GM18951 (cell line): ENCODE data around the gene PLOD1.
"Not testable (repeated sequence)": the region's sequence is repeated elsewhere in the genome, so short reads cannot be mapped to it uniquely, and the experiment has no call there.

Experiments
- POLR2A ChIP-seq: IDR thresholded peaks from 4 replicates; pipeline ENCODE4 v1.6.1; 2011; ENCODE audit warnings: mild to moderate bottlenecking; ENCODE audit not compliant: insufficient read length, insufficient read depth; ENCODE audit errors: extremely low read depth
- in situ Hi-C: fragments of 300-500 bp; cut with MboI; formaldehyde crosslinking; loops from one replicate; pipeline ENCODE4 v1.12.0; 2022; ENCODE audit warnings: low sequenced_read_pairs, mixed read lengths, inconsistent platforms; ENCODE audit not compliant: unreplicated experiment

The PLOD1 gene

GRCh38 chr1:11938722-11939526, 4.4 kb downstream of the PLOD1 start:
- in situ Hi-C loops: no loop called here
- no peak for TF ChIP-seq POLR2A

- in situ Hi-C loops: not testable (repeated sequence)
Measured at GRCh38 chr1:11939794-11940193, 5.3 kb downstream of the PLOD1 start.

- TF ChIP-seq POLR2A: no peak
- in situ Hi-C loops: no loop called here
Measured at GRCh38 chr1:11940260-11940921, 5.9 kb downstream of the PLOD1 start.

- in situ Hi-C loops: no loop called here
- TF ChIP-seq POLR2A: no peak
Measured at GRCh38 chr1:11942280-11942679, 7.8 kb downstream of the PLOD1 start.

GRCh38 chr1:11943619-11944018, 9.1 kb downstream of the PLOD1 start:
- TF ChIP-seq POLR2A: no peak
- in situ Hi-C loops: no loop called here

GRCh38 chr1:11944358-11944931, 9.9 kb downstream of the PLOD1 start:
- in situ Hi-C loops: no loop called here

DNA sequence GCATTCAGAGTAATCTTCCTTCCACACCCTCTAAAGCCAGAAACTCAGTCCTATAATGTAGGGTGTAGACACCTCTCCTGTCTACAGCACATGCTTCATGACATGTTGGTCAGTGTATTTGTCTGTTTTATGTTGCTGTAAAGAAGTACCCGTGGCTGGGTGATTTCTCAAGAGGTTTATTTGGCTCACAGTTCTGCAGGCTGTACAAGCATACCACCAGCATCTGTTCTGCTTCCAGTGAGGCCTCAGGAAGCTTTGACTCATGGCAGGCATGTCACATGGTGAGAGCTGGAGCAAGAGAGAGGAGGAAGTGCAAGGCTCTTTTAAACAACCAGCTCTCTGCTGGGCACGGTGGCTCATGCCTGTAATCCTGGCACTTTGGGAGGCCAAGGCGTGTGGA, 12.1 kb downstream of the PLOD1 start:
- in situ Hi-C loops: no loop called here
- no peak for TF ChIP-seq POLR2A

More at GRCh38 chr1:11944358-11944931, 9.9 kb downstream of the PLOD1 start:
- TF ChIP-seq POLR2A: no peak

- in situ Hi-C loops: no loop called here
- no peak for TF ChIP-seq POLR2A
Measured at GRCh38 chr1:11948822-11949458, 14.4 kb downstream of the PLOD1 start.

DNA sequence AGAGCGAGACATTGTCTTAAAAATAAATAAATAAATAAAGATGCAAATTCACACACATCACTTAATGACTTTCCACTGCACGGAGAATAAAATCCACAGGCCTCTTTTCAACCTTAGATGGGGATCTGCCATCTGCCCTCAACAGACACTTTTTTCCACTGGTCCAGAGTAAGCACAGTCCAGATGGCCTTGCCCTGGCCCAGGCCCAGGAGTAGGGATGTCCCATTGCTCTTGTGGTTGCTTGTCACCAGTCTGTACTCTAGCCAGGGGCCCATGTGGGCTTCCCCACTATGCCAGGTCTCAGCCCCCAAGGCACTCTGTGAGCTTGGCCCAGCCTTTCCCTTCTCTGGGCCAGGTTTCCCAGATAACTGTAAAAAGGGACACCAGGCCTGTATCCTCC, 17.4 kb downstream of the PLOD1 start:
- in situ Hi-C loops: no loop called here
- TF ChIP-seq POLR2A: no peak

GRCh38 chr1:11952455-11953109, 18.1 kb downstream of the PLOD1 start:
- TF ChIP-seq POLR2A: no peak
- in situ Hi-C loops: no loop called here

GRCh38 chr1:11955221-11955620, 20.7 kb downstream of the PLOD1 start:
- in situ Hi-C loops: no loop called here
- TF ChIP-seq POLR2A: no peak

DNA sequence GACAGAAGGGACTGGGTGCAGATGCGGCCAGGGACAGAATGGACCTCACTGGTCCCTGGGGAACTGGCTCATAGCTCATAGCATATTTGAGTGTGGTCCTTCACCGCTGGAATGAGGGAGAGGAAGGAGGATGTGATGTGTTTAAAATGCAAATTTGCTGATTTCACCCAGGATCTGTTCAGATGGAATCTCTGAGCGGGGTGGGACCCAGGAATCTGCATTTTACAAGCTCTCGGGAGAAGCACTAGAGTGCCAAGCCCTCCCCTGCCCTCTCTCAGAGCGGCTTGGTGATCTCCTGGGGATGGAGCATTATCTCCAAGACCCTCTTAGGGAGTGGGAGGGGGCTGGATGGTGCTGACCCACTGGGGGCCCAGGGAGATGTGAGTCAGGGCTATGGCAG, 22.9 kb downstream of the PLOD1 start:
- TF ChIP-seq POLR2A: no peak
- in situ Hi-C loops: no loop called here

DNA sequence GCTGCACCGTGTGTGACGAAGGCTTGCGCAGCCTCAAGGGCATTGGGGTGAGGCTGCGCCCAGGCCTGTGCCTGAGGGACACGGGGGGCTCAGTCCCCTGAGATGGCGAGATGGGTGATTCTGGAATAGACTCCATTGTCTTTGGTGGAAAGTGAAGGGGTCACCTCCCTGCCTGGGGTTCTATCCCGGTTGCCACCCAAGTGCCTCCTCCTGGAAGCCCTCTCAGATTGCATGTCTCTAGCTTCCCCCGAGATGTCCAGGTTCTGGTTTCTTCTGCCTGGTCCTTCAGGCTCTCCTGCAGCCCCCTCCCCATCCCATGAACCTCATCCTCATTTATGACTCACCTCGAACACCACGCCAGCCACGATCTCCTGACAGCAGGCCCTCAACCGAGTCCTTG, 23.4 kb downstream of the PLOD1 start:
- TF ChIP-seq POLR2A: no peak
- in situ Hi-C loops: no loop called here
